ENCODE data around the gene TMX3.

TMX3 gene

GRCh38 chr18:68721681-68722583 is 7.0 kb upstream of the TMX3 start:
- in situ Hi-C loops (cut with HindIII; ENCODE audit: low sequenced_read_pairs) = no loop called here

GRCh38 chr18:68714366-68714711 is 569 bp downstream of the TMX3 start:
- no peak for DNase-seq (ENCODE audit: low read depth)

More at GRCh38 chr18:68721681-68722583, 7.0 kb upstream of the TMX3 start:
- no peak for DNase-seq (ENCODE audit: low read depth)
- H3K4me3 ChIP-seq (ENCODE audit: low read depth, low read length) = no peak overlapping the region
- TF ChIP-seq CTCF (IDR thresholded peaks at IDR 0.05; ENCODE audit: low read depth, low read length, missing control alignments) = no peak

GRCh38 chr18:68713796-68714195 is 1.1 kb downstream of the TMX3 start:
- peak overlapping the region; percentile 80 for H3K4me3 ChIP-seq (ENCODE audit: low read depth, low read length)
- no peak for DNase-seq (ENCODE audit: low read depth)
- TF ChIP-seq CTCF (IDR thresholded peaks at IDR 0.05; ENCODE audit: low read depth, low read length, missing control alignments) = no peak
- in situ Hi-C loops (cut with HindIII; ENCODE audit: low sequenced_read_pairs) = no loop called here

More at GRCh38 chr18:68714366-68714711, 569 bp downstream of the TMX3 start:
- in situ Hi-C loops (cut with HindIII; ENCODE audit: low sequenced_read_pairs) = no loop called here
- TF ChIP-seq CTCF (IDR thresholded peaks at IDR 0.05; ENCODE audit: low read depth, low read length, missing control alignments) = no peak
- peak overlapping the region; percentile 80 for H3K4me3 ChIP-seq (ENCODE audit: low read depth, low read length)

- in situ Hi-C loops (cut with HindIII; ENCODE audit: low sequenced_read_pairs) = no loop called here
- DNase-seq (ENCODE audit: low read depth) = no peak
- no peak for TF ChIP-seq CTCF (IDR thresholded peaks at IDR 0.05; ENCODE audit: low read depth, low read length, missing control alignments)
- no peak overlapping the region for H3K4me3 ChIP-seq (ENCODE audit: low read depth, low read length)
Measured at GRCh38 chr18:68713131-68713530, 1.8 kb downstream of the TMX3 start.

GRCh38 chr18:68707646-68708045 is 7.3 kb downstream of the TMX3 start:
- DNase-seq (ENCODE audit: low read depth) = no peak
- TF ChIP-seq CTCF (IDR thresholded peaks at IDR 0.05; ENCODE audit: low read depth, low read length, missing control alignments) = no peak
- H3K4me3 ChIP-seq (ENCODE audit: low read depth, low read length) = no peak overlapping the region
- in situ Hi-C loops (cut with HindIII; ENCODE audit: low sequenced_read_pairs) = no loop called here

- no peak for DNase-seq (ENCODE audit: low read depth)
- TF ChIP-seq CTCF (IDR thresholded peaks at IDR 0.05; ENCODE audit: low read depth, low read length, missing control alignments) = no peak
- in situ Hi-C loops (cut with HindIII; ENCODE audit: low sequenced_read_pairs) = no loop called here
Measured at GRCh38 chr18:68705119-68705518, 9.8 kb downstream of the TMX3 start.

More at GRCh38 chr18:68705119-68705518, 9.8 kb downstream of the TMX3 start:
- H3K4me3 ChIP-seq (ENCODE audit: low read depth, low read length) = no peak overlapping the region
